Measurements from ENCODE around the gene INPP5A.

Gene INPP5A

DNA sequence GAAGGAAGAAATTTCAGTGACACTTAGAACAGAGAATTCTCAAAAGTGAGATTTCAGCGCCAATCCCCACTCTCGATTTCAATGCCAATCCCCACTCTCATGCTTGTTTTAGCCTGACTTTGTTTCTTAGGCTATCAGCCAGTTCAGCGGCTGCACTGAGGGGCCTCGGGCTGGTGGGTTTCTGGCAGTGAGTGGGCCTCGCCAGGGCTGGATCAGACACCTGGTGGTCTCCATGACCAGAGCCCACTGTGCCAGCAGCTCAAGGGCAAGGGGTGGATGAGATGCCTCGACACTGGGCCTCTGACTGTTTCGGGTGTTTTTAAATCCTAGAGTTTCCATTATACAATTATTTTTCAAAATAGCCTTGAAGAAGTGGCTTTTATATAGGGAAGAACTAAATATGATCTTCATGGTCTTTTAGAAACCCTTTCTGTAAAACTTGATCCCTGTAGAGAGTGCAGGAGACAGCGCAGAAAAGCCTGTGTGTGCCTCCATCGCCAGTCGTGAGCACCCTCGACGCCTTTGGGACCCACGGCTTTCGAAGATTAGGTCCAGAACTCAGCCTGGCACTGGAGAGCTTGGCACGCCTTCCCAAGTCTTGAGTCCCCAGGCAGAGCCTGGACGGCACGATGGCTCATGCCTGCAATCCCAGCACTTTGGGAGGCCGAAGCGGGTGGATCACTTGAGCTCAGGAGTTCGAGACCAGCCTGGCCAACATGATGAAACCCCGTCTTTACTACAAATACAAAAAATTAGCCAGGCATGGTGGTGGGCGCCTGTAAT, 76.2 kb downstream of the INPP5A start:
- no peak for DNase-seq
- TF ChIP-seq POLR2A (IDR thresholded peaks at IDR 0.05; ENCODE audit: low read length) (no peak), GATA1 (IDR thresholded peaks at IDR 0.05; ENCODE audit: low read depth, low read length) (no peak)

- no peak for DNase-seq
Observed at GRCh38 chr10:132614431-132615340, 77.1 kb downstream of the INPP5A start.

DNA sequence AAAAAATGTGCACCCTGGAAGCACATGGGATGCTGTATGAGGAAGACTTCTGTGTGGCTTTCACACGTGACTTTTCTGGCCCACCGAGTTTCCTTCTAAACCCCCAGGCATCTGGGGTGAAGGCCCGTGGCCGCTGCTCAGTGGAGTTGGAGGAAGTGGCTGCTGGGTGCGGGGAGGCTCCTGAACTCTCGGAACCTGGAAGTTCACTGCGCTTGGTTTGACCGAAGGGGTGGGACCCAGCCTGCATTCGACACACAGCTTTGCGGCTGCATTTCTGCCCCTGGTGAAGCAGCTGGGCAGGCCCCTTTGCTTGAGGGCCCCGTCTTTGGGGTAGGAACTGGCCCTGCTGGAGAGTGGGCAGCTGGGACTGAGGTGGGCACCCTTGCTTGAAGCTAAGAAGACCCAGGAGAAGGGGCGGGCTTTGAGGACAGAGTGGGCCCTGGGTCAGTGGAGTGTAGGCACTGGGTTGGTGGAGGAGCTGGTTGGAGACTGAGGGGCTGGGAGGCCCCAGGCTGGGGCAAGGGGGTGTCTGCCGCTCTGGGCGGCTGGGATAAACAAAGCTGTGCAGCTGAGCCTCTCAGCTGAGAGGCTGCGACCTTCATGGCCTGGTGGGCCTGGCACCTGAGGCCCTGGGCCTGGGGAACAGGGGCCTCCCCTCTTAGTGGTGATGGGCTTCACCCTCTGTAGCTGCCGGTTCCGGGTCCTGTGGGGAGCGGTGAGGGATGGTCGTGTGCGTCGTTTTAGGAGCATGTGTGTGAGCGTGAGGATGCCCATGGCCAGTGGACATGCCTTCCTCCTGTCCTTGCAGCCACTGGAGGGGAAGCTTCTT, 78.0 kb downstream of the INPP5A start:
- TF ChIP-seq GATA1 (IDR thresholded peaks at IDR 0.05; ENCODE audit: low read depth, low read length) (no peak), POLR2A (IDR thresholded peaks at IDR 0.05; ENCODE audit: low read length) (no peak)
- no peak for DNase-seq

More at GRCh38 chr10:132614431-132615340, 77.1 kb downstream of the INPP5A start:
- no peak for TF ChIP-seq GATA1 (IDR thresholded peaks at IDR 0.05; ENCODE audit: low read depth, low read length)
- TF ChIP-seq POLR2A (IDR thresholded peaks at IDR 0.05; ENCODE audit: low read length): no peak

GRCh38 chr10:132616170-132616995, 78.8 kb downstream of the INPP5A start:
- no peak for DNase-seq
- TF ChIP-seq GATA1 (IDR thresholded peaks at IDR 0.05; ENCODE audit: low read depth, low read length): no peak

DNA sequence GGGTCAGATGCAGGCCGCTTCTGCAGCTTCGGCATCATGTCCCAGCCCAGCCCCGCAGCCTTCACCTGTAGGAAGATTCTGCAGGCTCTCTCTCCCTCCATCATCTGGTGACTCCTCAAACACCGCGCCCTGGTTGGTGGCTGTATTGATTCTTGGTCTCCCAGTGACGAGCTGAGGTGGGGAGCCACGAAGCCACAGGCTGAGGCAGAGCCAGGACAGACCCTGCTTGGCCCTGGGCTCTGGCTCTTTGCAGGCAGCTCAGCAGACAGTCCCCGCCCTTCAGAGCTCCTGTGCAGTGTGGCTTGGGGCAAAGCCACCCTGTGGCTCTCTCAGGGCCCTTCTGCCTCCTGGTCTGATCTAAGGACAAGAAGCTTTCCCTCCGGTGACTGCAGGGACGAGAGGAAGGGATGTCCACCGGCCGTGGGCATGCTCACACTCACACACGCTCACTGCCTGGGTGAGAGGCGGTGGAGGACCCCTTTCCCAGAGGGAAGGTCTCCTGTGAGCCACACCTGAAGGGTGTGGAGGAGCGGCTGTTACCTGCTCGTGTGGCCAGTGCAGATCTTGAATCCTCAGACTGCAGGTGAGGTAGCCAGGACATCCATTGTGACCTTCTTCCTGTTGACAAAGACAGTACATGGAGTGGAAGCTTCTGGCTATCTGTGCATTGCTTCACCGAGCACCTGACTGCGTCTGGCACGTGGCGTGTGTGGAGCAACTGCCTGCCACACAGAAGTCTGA, 79.6 kb downstream of the INPP5A start:
- TF ChIP-seq GATA1 (IDR thresholded peaks at IDR 0.05; ENCODE audit: low read depth, low read length) (no peak), POLR2A (IDR thresholded peaks at IDR 0.05; ENCODE audit: low read length) (no peak)
- no peak for DNase-seq

GRCh38 chr10:132617737-132618052, 80.1 kb downstream of the INPP5A start:
- TF ChIP-seq GATA1 (IDR thresholded peaks at IDR 0.05; ENCODE audit: low read depth, low read length) (no peak), POLR2A (IDR thresholded peaks at IDR 0.05; ENCODE audit: low read length) (no peak)
- DNase-seq: no peak

GRCh38 chr10:132618158-132618919, 80.8 kb downstream of the INPP5A start:
- DNase-seq: no peak
- no peak for TF ChIP-seq POLR2A (IDR thresholded peaks at IDR 0.05; ENCODE audit: low read length)
- TF ChIP-seq GATA1 (IDR thresholded peaks at IDR 0.05; ENCODE audit: low read depth, low read length): no peak

- no peak for DNase-seq
- TF ChIP-seq GATA1 (IDR thresholded peaks at IDR 0.05; ENCODE audit: low read depth, low read length) (no peak), POLR2A (IDR thresholded peaks at IDR 0.05; ENCODE audit: low read length) (no peak)
Observed at GRCh38 chr10:132619927-132620326, 82.3 kb downstream of the INPP5A start.

- no peak for DNase-seq
- TF ChIP-seq POLR2A (IDR thresholded peaks at IDR 0.05; ENCODE audit: low read length) (no peak), GATA1 (IDR thresholded peaks at IDR 0.05; ENCODE audit: low read depth, low read length) (no peak)
Observed at GRCh38 chr10:132624061-132624846, 86.7 kb downstream of the INPP5A start.

DNA sequence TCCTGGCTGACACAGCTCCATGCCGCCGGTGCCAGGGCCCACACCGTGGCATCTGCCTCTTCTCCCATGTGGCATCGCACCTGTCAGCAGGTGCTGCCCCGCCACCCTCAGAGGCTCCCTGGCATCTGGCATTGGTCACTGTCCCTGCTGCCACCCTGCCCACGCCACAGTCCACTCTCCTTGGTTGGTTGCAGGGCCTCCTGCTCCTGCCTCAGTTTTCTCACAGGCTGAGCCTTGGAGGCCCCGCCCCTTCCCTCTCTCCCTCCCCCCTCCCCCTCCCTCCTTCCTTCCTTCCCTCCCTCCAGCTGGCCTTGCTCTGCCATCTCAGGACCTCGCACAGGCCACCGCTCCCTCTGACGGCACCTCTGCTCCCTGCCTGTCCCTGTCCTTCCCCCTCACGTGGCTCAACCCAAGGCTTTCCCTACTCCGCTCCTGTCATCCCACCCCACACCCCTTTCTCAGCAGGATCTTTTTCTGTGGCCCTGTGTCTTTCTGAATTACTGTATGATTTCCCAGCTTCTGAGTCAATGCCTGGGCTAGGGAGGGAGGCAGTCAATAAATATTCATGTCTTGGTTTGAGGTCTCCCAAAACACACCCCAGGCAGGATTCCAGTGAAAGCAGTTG, 87.4 kb downstream of the INPP5A start:
- DNase-seq: no peak
- no peak for TF ChIP-seq GATA1 (IDR thresholded peaks at IDR 0.05; ENCODE audit: low read depth, low read length)
- TF ChIP-seq POLR2A (IDR thresholded peaks at IDR 0.05; ENCODE audit: low read length): no peak

Measured in erythroblast (primary cell).